ENCODE data around the gene SPOCD1.

SPOCD1 gene

DNA sequence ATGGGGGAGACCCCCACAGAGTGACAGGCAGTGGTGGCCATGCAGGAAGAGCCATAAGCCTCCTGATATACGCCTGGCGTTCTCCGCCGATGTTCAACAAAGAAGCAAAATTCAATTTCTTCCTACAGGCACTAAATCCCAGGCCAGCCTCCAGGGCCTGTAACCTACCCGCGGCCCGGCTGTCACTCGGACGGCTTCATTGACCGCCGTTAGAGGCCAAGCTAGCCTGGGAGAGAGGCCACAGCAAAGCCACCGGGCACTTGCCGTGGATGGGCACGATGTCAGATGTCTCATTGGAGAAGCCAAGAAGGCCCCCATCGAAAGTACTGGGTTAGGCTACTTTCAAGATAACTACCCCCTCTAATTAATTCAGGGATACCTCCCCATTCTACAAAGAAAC lies 61.4 kb downstream of the SPOCD1 start:
- DNase-seq = no peak

DNA sequence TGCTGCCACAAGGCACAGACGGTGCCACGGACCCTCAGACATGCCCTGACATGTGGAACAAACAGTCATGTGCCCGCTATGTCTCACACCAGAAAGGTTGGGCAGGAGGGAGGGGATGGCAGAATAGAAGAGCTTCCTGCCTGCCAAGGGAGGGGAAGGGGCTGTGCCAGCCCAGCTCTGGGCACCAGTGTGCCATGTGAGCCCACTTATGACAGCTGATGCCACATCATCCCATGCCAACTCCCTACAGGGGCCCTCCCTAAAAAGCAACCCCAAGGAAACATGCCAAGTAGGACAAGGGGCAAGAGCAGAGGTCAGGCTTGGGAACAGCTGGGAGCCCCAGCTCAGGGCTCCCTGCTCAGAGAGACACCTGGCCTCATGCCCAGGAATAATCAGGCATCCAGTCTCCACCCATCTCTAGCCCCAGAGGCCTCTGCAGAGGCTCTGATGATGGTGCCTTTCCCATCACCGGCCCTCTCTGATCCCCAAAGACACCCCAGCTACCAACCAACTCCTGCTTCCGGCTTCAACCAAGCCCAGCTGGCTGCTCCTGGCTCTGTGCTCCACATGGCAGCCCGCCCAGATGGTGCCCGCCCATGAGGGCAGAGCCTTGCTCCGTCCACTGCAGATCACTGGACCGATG lies 62.0 kb downstream of the SPOCD1 start:
- DNase-seq = peak; percentile 78

DNA sequence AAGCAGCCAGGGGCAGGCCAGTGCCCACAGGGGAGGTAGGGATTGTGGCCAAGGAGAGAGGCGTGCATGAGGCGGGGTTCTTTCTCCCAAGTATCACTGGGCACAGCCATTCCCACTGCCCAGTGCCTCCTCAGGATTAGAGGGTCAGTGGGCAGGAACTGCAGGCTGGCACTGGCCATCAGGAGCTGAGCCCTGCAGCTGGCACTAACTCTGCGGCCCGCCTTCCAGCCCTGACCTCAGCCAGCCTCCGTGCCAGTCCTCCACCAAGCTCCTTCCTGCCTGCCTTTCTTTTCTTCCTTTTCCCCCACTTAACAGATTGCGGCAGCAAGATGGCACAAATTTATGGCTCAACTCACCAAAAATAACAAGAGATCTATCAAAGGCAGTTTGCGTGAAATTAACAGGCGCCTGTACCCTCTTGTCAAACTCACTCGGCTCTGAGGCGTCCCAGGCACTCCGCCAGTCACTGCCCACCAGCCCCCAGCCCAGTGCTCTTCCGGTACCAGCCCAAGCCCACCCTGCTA lies 62.8 kb downstream of the SPOCD1 start:
- DNase-seq = no peak

DNA sequence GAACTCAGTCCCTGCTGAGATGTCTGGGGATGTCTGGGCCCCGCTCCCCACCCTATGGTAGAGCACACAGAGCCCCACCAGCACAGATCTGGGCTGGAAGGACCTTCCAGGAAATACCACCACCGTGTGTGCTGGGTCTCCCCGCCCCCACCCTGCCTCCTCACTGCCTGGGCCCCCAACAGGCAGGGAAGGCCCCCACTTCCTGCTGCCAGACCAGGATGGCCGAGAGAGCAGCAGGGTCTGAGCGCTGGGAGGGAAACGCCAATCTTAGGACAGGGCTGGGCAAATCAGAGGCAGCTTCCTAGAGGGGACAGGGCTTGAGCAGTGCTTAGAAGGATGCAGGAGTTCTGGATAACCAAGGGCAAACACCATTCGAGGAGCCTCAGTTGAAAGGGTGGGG lies 63.6 kb downstream of the SPOCD1 start:
- no peak for DNase-seq

DNA sequence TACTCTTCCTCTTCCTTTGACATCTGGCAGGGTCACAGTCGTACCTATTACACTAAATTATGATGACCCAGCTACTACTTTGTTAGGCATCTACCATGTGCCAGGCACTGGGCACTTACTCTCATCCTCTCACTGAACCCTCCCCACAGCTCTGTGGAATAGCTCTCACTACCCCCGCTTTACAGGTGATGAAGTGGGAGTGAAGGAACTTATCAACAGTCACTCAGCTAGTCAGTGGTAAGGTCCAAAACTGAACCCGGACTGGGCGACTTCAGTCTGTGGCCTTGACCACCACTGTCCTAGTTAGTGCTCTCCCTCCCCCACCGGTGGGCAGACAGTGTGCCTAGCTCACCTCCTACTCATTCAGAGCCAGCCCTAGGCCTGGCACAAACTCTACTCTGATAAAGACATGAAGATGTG lies 64.0 kb downstream of the SPOCD1 start:
- DNase-seq = peak; percentile 76

DNA sequence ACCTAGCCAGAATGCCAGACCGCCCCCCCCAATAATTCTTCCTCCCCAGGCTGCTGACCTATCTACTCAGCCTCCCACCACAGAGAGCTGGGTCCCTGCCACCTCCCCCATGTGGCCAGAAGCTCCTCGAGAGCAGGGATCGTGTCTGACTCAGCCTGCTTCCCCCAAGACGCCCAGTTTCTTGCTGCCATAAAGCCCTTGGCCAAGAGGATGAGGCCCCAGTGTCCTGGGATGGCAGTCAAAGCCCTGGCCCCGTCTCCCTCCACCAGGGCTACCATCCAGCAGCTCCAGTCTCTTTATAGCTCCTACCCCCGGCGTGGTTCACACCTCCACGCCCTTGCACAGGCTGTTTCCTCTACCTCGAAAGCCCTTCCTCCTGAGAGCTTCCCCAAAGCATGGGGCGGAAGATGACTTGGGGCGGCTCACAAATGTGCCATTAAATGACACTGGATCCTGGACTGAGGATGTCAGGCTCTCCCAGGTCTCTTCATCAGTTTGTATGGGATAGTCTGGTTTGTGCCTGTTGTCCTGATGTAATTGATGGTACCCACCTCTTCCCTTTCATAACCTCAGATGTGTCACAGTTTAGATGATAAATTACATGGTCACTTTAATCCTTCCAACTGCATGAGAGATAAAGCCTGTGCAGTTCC lies 64.8 kb downstream of the SPOCD1 start:
- DNase-seq = peak; percentile 26

DNA sequence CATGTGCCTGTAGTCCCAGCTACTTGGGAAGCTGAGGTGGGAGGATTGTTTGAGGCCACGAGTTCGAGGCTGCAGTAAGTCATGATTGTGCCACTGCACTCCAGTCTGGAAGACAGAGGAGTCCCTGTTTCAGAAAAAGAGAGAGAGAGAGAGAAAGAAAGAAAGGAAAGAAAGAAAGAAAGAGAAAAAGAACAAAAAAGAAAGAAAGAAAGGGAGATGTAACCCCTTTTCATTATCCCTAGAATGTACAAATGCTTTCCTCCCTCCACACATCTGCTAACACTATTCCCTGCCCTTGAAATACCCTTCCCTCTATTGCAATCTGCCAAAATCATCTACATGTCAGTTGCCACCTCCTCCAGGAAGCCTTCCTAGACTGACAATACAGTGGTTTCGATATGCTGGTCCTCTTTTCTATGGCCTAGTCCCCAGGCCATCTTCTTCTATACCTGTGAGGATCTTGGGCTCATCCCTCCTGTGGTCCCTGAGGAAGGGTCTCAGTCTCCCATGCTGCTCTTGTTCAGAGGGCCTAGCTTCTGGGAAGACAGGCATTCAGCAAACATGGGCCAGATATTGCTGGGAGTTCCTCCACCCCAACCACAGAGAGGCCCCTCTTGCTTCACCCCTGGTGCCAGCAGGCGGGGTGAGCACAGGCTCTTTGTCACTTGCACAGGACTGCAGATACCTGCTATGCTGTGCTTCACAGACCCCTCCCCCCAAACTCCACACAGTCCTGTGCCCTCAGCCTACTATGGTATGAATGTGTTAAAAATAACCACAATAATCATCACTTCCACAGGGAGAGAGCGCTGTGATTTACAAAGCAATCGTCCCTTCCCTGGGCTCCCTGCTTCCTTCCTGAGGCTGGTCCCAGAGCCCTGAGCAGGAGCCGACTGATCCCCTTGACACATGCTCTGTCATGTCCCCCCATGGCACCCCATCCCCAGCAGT lies 65.8 kb downstream of the SPOCD1 start:
- DNase-seq = no peak

DNA sequence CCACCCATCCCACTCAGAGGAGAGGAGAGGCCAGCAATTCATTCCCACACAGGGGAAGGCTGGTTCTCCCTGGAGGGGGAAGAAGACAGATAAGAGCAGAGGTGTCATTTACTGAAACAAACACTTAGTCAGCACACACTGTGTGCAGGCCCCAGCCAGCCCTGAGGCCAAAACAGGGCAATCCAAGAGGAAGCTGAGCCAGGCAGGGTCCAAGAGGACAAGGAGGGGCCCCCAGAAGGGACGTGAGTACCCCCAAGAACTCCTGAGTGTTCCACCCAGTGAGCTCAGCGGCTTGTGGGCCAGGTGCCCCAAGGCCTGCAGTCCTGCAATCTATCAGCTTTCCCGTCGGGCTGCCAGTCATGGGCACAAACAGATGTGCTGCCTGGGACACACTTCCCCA lies 67.5 kb downstream of the SPOCD1 start:
- DNase-seq = no peak

DNA sequence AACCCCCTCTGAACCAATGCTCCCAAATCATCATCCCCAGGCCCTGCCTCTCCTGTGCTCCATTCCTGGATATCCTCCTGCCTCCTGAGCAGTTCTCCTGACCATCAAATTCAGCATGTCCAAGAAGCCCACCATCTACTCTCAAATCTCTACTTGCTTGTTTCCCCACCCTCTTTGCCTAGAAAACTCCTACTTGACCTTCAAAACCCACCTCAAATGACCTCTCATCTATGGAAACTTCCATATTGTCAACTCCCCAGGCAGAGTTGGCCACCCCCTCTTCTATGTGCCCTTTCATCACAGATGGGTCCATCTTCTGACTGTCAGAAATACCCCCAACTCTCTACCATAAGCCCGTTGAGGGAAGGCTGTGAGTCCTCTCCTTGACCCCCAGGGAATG lies 68.5 kb downstream of the SPOCD1 start:
- no peak for DNase-seq

DNA sequence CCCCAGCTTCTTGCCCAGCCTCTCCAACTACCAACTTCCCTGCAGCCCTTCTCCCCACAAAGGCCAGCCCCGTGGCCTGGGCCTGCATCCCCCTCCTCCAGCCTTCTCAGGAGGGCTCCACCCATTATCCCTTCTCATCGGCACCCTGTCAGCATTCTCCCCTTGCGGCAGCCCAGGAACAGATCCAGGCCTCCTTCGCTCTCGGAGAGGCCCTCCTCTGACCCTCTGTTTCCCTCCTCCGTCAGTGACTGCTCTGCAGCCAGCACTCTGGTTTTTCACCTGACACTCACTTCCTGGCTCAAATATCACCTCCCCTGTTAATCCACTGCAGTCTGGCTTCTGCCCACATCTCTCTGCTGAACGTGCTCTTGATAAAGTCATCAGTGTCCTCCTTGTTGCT lies 69.1 kb downstream of the SPOCD1 start:
- DNase-seq = no peak

DNA sequence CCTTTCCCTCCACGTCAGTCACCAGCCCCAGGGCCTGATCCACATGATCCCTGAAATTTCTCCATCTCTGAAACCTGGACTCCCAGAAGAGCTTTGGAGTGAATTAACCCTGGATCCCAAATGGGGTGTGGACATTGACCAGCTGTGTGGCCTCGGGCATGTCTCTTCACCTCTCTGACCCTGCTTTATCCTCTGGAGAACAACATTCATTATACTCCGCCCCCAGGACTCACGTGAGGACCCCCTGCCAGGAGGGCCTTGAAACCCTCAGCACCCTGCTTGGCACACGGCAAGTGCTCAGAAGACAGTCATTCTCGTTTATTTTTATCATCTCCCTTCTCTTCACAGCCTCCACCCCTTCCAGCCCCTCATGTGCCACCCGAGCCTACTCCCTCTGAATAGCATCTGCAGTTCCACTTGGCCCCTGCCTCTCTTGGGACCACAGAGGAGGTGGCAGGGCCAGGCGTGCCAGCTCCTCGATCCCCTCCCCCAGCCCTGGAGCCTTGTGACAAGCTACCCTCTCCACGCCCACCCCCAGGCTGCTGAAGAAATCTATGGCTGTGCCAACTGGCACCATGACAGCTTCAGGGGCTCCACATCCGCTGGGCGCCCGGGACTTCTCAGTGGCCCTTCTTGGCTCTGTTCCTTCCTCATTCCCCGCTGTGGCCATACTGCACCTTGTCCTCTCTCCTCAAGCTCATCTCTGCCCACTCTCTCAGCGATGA lies 69.7 kb downstream of the SPOCD1 start:
- DNase-seq = no peak

DNA sequence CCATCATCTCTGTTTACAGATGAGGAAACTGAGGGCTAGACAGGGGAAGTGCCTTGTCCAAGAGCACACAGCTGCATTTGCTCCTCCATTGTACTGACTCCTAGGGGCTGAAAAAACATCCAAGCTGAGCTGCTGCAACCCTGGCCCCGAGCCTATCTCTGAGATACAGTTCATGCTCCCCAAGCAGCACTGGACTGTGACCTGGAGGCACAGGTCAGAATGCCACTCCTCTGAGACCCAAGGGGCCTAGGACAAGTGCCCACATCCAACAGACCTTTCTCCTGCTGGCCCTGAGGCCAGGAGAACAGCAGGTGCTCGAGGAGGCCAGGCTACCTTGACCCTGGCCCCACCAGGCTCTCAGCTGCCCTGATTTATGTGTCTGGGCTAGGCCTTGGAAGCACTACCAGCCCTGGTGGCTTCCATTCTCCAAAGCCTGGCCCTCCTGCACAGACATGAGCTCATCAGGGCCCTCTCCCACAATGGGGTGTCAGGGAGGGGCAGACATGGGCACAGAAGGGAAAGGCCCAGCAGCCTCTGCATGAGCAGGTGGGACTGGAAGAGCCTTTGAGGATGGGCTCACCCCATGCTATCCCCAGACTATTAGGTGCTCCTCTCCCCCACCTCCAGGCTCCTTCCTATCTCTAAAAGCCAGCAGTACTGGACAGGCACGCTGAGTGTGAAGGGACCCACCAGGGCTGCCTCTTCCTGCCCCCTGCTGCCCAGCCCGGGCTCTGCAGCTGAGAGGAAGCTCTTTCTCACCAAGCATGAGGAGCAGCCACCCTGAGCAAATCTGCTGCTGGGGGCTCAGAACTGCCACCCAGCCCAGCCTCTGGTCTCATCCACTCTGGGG lies 70.5 kb downstream of the SPOCD1 start:
- peak; percentile 86 for DNase-seq

DNA sequence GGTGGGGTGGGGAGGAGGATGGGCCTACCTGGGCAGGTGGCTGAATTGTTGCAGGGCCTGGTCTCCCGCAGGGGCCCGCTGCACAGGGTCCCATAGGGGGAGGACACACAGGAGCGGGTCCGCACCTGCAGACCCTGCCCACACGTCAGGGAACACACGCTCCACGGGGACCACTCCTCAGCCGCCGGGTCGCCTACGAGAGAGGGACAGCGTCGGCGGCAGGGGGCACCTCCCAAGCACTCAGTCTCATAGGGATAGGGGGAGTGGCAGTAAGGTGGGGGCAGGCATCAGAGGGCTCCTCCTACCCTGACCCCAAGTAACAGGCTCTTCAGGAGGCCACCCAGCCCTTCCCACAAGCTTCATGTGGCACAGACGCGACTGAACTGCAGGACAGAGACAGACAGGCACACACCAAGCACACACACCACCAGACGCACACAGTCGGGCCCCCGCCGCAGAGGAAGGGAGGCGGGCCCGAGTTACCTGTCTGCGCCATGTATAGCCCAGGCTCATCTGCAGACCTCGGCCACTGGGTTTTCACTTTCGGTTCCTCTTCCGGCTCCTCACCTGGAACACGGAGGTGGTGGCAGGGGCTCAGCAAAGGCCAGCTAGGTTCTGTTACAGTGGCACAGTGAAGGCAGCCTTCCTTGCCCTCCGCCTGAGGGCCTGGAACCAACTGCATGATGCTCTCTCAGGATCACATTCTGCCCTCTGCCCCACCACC lies 71.5 kb downstream of the SPOCD1 start:
- peak; percentile 99 for DNase-seq

DNA sequence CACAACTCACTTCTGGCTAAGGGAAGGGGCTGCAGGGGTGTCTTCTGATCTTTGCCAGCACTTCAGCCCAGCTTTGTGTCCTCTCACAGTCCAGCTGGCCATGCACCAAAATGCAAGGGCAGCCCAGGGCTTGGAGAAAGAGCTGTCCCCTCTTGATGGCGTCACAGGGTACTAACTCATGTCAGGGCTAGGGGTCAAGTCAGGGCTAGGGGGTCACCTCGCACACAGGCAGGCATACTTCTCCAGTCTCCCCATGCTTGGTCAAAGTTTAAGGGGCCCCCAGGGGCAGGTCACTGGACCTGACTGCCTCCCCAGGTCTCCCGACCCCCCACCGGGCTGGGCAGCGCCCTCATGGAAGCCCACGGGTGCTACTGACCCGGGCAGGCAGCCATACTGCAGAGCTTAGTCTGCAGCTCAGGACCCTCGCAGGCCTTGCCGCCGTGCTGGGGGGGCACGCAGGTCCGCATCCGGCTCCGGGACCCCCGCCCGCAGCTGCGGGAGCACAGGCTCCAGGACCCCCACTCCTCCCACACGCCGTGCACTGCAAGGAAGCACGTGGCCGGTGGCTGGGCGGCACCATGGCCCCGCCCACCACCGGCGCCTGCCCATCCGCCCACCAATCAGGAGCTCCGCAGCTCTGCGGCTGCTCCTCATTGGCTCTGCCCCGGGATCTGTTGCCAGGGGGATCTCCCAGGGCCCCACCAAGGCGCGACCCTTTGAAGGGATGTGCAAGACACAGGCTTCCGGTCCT lies 73.2 kb downstream of the SPOCD1 start:
- DNase-seq = no peak
